ENCODE data around the gene DNAJC1. TPM values are rescaled to one million over a fixed set of nuclear protein-coding genes. Genes with fewer than 3 reads are reported as not detected.

The DNAJC1 gene
- total and polyA plus RNA-seq, 4 donors, result 21.2 to 48.1 (median 32.5) TPM

DNA sequence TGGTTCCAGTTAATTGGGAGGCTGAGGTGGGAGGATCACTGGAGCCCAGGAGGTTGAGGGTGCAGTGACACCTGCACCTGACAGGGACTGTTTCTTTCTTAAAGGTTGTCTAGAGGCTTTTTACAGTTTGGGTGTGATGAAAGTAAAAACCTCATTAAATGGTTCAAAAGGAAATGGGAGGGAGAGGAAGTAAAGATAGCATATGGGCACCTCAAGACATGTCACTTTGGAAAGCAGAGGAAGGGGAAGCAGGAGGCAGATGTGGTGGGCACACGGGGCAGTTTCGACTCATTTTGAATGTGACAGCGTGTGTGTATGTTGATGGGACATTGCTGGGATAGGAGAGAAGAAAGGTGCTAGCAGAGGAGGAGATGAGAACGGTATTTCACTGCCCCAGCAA is 266.4 kb downstream of the DNAJC1 start:
- H3K9me3 ChIP-seq (ENCODE audit: control insufficient read depth in 4 of 4, low read length in 3 of 4), result no peaks in the 10 kb centered on the region
- H3K36me3 ChIP-seq (ENCODE audit: control insufficient read depth in 4 of 4, insufficient read depth in 3 of 4, low read depth in 1 of 4, low read length in 3 of 4), result peaks cover 3 to 38% (median 28%) of the 10 kb centered on the region in 4 donors
- H3K27ac ChIP-seq (ENCODE audit: low read depth in 1 of 2, low read length in 2 of 2), result no peak overlapping the region
- DNase-seq (ENCODE audit: low spot score), result no peak
- H3K4me3 ChIP-seq (ENCODE audit: low read depth in 1 of 3, low read length in 3 of 3), result no peak overlapping the region
- no peak overlapping the region for H3K9ac ChIP-seq (ENCODE audit: low read depth in 1 of 2, low read length in 2 of 2)
- WGBS, result 74% methylated on average over 4 of the region's 4 CpGs
- peaks cover 0 to 2% (median under 1%) of the 10 kb centered on the region in 4 donors for H3K4me1 ChIP-seq (ENCODE audit: control insufficient read depth in 4 of 4, insufficient read depth in 4 of 4, low read length in 3 of 4)
- no peak for TF ChIP-seq GABPA (IDR thresholded peaks at IDR 0.05 in 1 of 2, conservative IDR thresholded peaks at IDR 0.05 in 1 of 2)
- TF ChIP-seq RXRA (IDR thresholded peaks at IDR 0.05), result no peak
- no peak for TF ChIP-seq YY1 (IDR thresholded peaks at IDR 0.05)
- TF ChIP-seq FOXA2 (IDR thresholded peaks at IDR 0.05), result no peak
- TF ChIP-seq, protein P1, sequence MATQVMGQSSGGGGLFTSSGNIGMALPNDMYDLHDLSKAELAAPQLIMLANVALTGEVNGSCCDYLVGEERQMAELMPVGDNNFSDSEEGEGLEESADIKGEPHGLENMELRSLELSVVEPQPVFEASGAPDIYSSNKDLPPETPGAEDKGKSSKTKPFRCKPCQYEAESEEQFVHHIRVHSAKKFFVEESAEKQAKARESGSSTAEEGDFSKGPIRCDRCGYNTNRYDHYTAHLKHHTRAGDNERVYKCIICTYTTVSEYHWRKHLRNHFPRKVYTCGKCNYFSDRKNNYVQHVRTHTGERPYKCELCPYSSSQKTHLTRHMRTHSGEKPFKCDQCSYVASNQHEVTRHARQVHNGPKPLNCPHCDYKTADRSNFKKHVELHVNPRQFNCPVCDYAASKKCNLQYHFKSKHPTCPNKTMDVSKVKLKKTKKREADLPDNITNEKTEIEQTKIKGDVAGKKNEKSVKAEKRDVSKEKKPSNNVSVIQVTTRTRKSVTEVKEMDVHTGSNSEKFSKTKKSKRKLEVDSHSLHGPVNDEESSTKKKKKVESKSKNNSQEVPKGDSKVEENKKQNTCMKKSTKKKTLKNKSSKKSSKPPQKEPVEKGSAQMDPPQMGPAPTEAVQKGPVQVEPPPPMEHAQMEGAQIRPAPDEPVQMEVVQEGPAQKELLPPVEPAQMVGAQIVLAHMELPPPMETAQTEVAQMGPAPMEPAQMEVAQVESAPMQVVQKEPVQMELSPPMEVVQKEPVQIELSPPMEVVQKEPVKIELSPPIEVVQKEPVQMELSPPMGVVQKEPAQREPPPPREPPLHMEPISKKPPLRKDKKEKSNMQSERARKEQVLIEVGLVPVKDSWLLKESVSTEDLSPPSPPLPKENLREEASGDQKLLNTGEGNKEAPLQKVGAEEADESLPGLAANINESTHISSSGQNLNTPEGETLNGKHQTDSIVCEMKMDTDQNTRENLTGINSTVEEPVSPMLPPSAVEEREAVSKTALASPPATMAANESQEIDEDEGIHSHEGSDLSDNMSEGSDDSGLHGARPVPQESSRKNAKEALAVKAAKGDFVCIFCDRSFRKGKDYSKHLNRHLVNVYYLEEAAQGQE (IDR thresholded peaks at IDR 0.05), result no peak
- no peak for TF ChIP-seq JUND (IDR thresholded peaks at IDR 0.05)
- no peak for TF ChIP-seq RAD21 (IDR thresholded peaks at IDR 0.05)
- TF ChIP-seq NR2F2 (IDR thresholded peaks at IDR 0.05), result no peak
- H3K27me3 ChIP-seq (ENCODE audit: control insufficient read depth in 4 of 4, insufficient read depth in 4 of 4, low read length in 3 of 4), result no peaks in the 10 kb centered on the region

DNA sequence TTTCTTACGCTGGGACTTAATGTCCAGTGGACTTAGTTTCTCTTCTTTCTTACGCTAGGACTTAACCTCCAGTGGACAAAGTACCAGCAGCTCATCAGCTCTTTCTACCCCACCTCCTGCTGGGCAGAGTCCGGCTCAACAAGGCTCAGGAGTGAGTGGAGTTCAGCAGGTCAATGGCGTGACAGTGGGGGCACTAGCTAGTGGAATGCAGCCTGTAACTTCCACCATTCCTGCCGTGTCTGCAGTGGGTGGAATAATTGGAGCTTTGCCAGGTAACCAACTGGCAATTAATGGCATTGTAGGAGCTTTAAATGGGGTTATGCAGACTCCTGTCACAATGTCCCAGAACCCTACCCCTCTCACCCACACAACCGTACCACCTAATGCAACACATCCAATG is 269.8 kb downstream of the DNAJC1 start:
- peaks cover 2 to 22% (median 17%) of the 10 kb centered on the region in 4 donors for H3K36me3 ChIP-seq (ENCODE audit: control insufficient read depth in 4 of 4, insufficient read depth in 3 of 4, low read depth in 1 of 4, low read length in 3 of 4)
- no peaks in the 10 kb centered on the region for H3K9me3 ChIP-seq (ENCODE audit: control insufficient read depth in 4 of 4, low read length in 3 of 4)
- H3K27me3 ChIP-seq (ENCODE audit: control insufficient read depth in 4 of 4, insufficient read depth in 4 of 4, low read length in 3 of 4), result no peaks in the 10 kb centered on the region
- DNase-seq (ENCODE audit: low spot score), result no peak
- no peak overlapping the region for H3K27ac ChIP-seq (ENCODE audit: low read depth in 1 of 2, low read length in 2 of 2)
- H3K4me1 ChIP-seq (ENCODE audit: control insufficient read depth in 4 of 4, insufficient read depth in 4 of 4, low read length in 3 of 4), result peaks cover 0 to 5% (median 1%) of the 10 kb centered on the region in 4 donors
- H3K9ac ChIP-seq (ENCODE audit: low read depth in 1 of 2, low read length in 2 of 2), result no peak overlapping the region
- WGBS, result 69% methylated on average over 6 of the region's 6 CpGs
- no peak overlapping the region for H3K4me3 ChIP-seq (ENCODE audit: low read depth in 1 of 3, low read length in 3 of 3)
- TF ChIP-seq FOXA2 (IDR thresholded peaks at IDR 0.05), result no peak
- TF ChIP-seq HNF4A (conservative IDR thresholded peaks at IDR 0.05), result peak; percentile 36 to 77
- TF ChIP-seq GABPA (IDR thresholded peaks at IDR 0.05 in 1 of 2, conservative IDR thresholded peaks at IDR 0.05 in 1 of 2), result no peak
- no peak for TF ChIP-seq TAF1 (conservative IDR thresholded peaks at IDR 0.05)
- TF ChIP-seq, protein P2, sequence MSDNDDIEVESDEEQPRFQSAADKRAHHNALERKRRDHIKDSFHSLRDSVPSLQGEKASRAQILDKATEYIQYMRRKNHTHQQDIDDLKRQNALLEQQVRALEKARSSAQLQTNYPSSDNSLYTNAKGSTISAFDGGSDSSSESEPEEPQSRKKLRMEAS (IDR thresholded peaks at IDR 0.05), result no peak
- peak in 1 of 2 donors; percentile 67 for TF ChIP-seq RXRA (IDR thresholded peaks at IDR 0.05)
- no peak for TF ChIP-seq NR2F2 (IDR thresholded peaks at IDR 0.05)
- peak in 1 of 2 donors; percentile 34 for TF ChIP-seq RAD21 (IDR thresholded peaks at IDR 0.05)
- TF ChIP-seq, protein P3, sequence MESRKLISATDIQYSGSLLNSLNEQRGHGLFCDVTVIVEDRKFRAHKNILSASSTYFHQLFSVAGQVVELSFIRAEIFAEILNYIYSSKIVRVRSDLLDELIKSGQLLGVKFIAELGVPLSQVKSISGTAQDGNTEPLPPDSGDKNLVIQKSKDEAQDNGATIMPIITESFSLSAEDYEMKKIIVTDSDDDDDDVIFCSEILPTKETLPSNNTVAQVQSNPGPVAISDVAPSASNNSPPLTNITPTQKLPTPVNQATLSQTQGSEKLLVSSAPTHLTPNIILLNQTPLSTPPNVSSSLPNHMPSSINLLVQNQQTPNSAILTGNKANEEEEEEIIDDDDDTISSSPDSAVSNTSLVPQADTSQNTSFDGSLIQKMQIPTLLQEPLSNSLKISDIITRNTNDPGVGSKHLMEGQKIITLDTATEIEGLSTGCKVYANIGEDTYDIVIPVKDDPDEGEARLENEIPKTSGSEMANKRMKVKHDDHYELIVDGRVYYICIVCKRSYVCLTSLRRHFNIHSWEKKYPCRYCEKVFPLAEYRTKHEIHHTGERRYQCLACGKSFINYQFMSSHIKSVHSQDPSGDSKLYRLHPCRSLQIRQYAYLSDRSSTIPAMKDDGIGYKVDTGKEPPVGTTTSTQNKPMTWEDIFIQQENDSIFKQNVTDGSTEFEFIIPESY (IDR thresholded peaks at IDR 0.05), result no peak
- TF ChIP-seq, protein P4, sequence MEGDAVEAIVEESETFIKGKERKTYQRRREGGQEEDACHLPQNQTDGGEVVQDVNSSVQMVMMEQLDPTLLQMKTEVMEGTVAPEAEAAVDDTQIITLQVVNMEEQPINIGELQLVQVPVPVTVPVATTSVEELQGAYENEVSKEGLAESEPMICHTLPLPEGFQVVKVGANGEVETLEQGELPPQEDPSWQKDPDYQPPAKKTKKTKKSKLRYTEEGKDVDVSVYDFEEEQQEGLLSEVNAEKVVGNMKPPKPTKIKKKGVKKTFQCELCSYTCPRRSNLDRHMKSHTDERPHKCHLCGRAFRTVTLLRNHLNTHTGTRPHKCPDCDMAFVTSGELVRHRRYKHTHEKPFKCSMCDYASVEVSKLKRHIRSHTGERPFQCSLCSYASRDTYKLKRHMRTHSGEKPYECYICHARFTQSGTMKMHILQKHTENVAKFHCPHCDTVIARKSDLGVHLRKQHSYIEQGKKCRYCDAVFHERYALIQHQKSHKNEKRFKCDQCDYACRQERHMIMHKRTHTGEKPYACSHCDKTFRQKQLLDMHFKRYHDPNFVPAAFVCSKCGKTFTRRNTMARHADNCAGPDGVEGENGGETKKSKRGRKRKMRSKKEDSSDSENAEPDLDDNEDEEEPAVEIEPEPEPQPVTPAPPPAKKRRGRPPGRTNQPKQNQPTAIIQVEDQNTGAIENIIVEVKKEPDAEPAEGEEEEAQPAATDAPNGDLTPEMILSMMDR (IDR thresholded peaks at IDR 0.05; ENCODE audit: low read depth, low read length, missing input control), result no peak
- no peak for TF ChIP-seq FOXA1 (IDR thresholded peaks at IDR 0.05)

Measured in liver (tissue), 9 donors.